HepG2 (cell line): ENCODE results near the gene SURF1.

Source experiments
- CBX1 ChIP-seq: IDR thresholded peaks from one replicate; pipeline ENCODE4 v1.6.1; 2016; ENCODE audit warnings: antibody characterized with exemption, low read depth
- EZH2 ChIP-seq: conservative IDR thresholded peaks from 2 replicates; pipeline ENCODE4 v1.6.1; 2012; ENCODE audit warnings: mild to moderate bottlenecking, low read depth, low read length, moderate library complexity
- HNRNPL ChIP-seq: fragments of 200-400 bp; formaldehyde crosslinking; IDR thresholded peaks from 2 replicates; pipeline ENCODE4 v1.6.1; 2017; ENCODE audit warnings: mild to moderate bottlenecking, low read depth, low read length
- RNF2 ChIP-seq: fragments of 450-650 bp; conservative IDR thresholded peaks from 2 replicates; pipeline ENCODE4 v1.6.1; 2016; ENCODE audit warnings: low read depth
- SP1 ChIP-seq, 2 experiments: fragments of 450-650 bp in 1 of 2; sonication (generic) in 1 of 2; formaldehyde crosslinking in 1 of 2; IDR thresholded peaks; 2 replicates each; pipeline versions ENCODE4 v1.4.0 to v1.6.1; 2016 to 2020; ENCODE audit warnings: missing genetic modification reagents in 1 of 2
- ZBTB26 ChIP-seq: IDR thresholded peaks from 2 replicates; pipeline ENCODE4 v1.6.1; 2016; ENCODE audit warnings: missing compliant biosample characterization, missing genetic modification reagents, borderline replicate concordance
- ZNF333 ChIP-seq: sonication (generic); formaldehyde crosslinking; IDR thresholded peaks from 2 replicates; pipeline ENCODE4 v1.4.0; 2020; ENCODE audit warnings: mild to moderate bottlenecking, missing genetic modification reagents, borderline replicate concordance
- ZNF460 ChIP-seq: sonication (generic); formaldehyde crosslinking; IDR thresholded peaks from 2 replicates; pipeline ENCODE4 v1.5.1; 2020; ENCODE audit warnings: missing genetic modification reagents, mild to moderate bottlenecking, borderline replicate concordance
- ZNF564 ChIP-seq: sonication (generic); formaldehyde crosslinking; IDR thresholded peaks from 2 replicates; pipeline ENCODE4 v1.8.1; 2023; ENCODE audit warnings: mild to moderate bottlenecking, missing genetic modification reagents
- TF ChIP-seq, protein P1 (sequence below): sonication (generic); formaldehyde crosslinking; IDR thresholded peaks from 2 replicates; pipeline ENCODE4 v1.4.0; 2020; ENCODE audit warnings: mild to moderate bottlenecking, missing genetic modification reagents
- TF ChIP-seq, protein P2 (sequence below): IDR thresholded peaks from 2 replicates; pipeline ENCODE4 v1.6.1; 2016; ENCODE audit warnings: low read depth, control low read depth
- TF ChIP-seq, protein P3 (sequence below): sonication (generic); formaldehyde crosslinking; IDR thresholded peaks from 2 replicates; pipeline ENCODE4 v1.8.0; 2022; ENCODE audit warnings: low read depth, missing genetic modification reagents

DNA sequence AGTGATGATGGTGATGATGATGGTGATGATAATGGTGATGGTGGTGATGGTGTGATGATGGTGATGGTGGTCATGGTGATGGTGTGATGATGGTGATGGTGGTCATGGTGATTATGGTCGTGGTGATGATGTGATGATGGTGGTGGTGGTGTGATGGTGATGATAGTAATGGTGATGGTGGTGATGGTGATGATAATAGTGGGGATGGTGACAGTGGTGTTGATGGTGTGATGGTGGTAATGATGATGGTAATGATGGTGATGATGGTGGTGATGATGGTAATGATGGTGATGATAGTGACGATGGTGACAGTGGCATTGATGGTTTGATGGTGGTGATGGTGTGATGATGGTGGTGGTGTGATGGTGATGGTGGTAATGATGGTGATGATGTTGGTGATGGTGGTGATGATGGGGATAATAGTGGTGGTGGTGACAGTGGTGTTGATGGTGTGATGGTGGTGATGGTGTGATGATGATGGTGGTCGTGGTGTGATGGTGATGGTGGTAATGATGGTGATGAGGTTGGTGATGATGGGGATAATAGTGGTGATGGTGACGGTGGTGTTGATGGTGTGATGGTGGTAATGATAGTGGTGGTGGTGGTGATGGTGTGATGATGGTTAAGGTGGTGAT lies 26.3 kb upstream of the SURF1 start:
- no peak for TF ChIP-seq ZNF333 (CRISPR knock-in tag)
- TF ChIP-seq ZBTB26: no peak
- TF ChIP-seq, protein P1, sequence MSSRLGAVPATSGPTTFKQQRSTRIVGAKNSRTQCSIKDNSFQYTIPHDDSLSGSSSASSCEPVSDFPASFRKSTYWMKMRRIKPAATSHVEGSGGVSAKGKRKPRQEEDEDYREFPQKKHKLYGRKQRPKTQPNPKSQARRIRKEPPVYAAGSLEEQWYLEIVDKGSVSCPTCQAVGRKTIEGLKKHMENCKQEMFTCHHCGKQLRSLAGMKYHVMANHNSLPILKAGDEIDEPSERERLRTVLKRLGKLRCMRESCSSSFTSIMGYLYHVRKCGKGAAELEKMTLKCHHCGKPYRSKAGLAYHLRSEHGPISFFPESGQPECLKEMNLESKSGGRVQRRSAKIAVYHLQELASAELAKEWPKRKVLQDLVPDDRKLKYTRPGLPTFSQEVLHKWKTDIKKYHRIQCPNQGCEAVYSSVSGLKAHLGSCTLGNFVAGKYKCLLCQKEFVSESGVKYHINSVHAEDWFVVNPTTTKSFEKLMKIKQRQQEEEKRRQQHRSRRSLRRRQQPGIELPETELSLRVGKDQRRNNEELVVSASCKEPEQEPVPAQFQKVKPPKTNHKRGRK (CRISPR knock-in tag): no peak
- no peak for TF ChIP-seq ZNF564 (CRISPR knock-in tag)
- no peak for TF ChIP-seq HNRNPL
- TF ChIP-seq ZNF460 (CRISPR knock-in tag): no peak
- TF ChIP-seq, protein P2, sequence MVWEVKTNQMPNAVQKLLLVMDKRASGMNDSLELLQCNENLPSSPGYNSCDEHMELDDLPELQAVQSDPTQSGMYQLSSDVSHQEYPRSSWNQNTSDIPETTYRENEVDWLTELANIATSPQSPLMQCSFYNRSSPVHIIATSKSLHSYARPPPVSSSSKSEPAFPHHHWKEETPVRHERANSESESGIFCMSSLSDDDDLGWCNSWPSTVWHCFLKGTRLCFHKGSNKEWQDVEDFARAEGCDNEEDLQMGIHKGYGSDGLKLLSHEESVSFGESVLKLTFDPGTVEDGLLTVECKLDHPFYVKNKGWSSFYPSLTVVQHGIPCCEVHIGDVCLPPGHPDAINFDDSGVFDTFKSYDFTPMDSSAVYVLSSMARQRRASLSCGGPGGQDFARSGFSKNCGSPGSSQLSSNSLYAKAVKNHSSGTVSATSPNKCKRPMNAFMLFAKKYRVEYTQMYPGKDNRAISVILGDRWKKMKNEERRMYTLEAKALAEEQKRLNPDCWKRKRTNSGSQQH (CRISPR knock-in tag): no peak
- no peak for TF ChIP-seq SP1 (IDR thresholded peaks at IDR 0.05)
- TF ChIP-seq SP1 (CRISPR knock-in tag; IDR thresholded peaks at IDR 0.05): no peak
- no peak for TF ChIP-seq RNF2
- no peak for TF ChIP-seq EZH2
- TF ChIP-seq, protein P3, sequence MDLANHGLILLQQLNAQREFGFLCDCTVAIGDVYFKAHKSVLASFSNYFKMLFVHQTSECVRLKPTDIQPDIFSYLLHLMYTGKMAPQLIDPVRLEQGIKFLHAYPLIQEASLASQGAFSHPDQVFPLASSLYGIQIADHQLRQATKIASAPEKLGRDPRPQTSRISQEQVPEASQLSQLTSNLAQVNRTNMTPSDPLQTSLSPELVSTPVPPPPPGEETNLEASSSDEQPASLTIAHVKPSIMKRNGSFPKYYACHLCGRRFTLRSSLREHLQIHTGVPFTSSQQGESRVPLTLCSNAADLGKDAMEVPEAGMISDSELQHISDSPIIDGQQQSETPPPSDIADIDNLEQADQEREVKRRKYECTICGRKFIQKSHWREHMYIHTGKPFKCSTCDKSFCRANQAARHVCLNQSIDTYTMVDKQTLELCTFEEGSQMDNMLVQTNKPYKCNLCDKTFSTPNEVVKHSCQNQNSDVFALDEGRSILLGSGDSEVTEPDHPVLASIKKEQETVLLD (CRISPR knock-in tag): no peak
- TF ChIP-seq CBX1: no peak
